Left cardiac atrium (tissue), 4 donors: ENCODE data around the gene TPPP3. TPM values are rescaled to one million over a fixed set of nuclear protein-coding genes. Genes with fewer than 3 reads are reported as not detected.

ENCODE experiments used
- ATAC-seq, 2 donors: fragments of 200-7000 bp; cut with Tn5 transposase; one replicate each; pipeline ENCODE4 v1.9.1; 2020; ENCODE audit warnings: mild to moderate bottlenecking in 2 of 2, moderate library complexity in 2 of 2
- DNase-seq: peaks from one replicate; pipeline ENCODE4 v3.0.0-alpha.2; 2020
- intact Hi-C, 2 donors: fragments of 100-400 bp; cut with DNase I; formaldehyde crosslinking; loops; one replicate each; pipeline versions ENCODE4 v1.14.1 to v1.15.1; 2022 to 2023
- total RNA-seq, 2 donors: library from RNA; stranded (reverse); fragmentation: NEBNext Ultra II Directional; extraction: Animal tissue kit (Norgen Biotek cat#: 25700); gene quantifications; one replicate each; pipeline ENCODE4 v1.2.1, GENCODE V29; 2021
- donor health status: DM: no; HTN: yes; CAD: no.
- donor health status: DM: no; HTN: yes; CAD: no; lungs with severe emphysema.
- donor health status: DM: yes; HTN: yes; CAD: no.
- donor health status: Dilated cardiomyopathy.

TPPP3 gene
- total RNA-seq, 2 donors from 2014 or later: 22.9 to 40.1 TPM

GRCh38 chr16:67395458-67396158, 2.3 kb upstream of the TPPP3 start:
- DNase-seq (no peak), ATAC-seq (no peak)
- intact Hi-C loops: loop anchor here in 1 of 2 donors (10.0 kb wide), 1 partner anchor 131 kb away; no protein-coding TSS in a partner anchor

- intact Hi-C loops: loop anchor here in 1 of 2 donors (10.0 kb wide), 1 partner anchor 130 kb away; no protein-coding TSS in a partner anchor
- DNase-seq (no peak), ATAC-seq (no peak)
Observed at GRCh38 chr16:67395105-67395457, 1.8 kb upstream of the TPPP3 start.

GRCh38 chr16:67394155-67395104, 1.1 kb upstream of the TPPP3 start:
- ATAC-seq: peak in 1 of 2 donors; percentile 5
- intact Hi-C loops: loop anchor here in 1 of 2 donors (10.0 kb wide), 1 partner anchor 130 kb away; no protein-coding TSS in a partner anchor
- DNase-seq: no peak

GRCh38 chr16:67393788-67394154, 473 bp upstream of the TPPP3 start:
- DNase-seq (no peak), ATAC-seq (peak in 1 of 2 donors; percentile 0)
- intact Hi-C loops: loop anchor here in 1 of 2 donors (10.0 kb wide), 1 partner anchor 129 kb away; no protein-coding TSS in a partner anchor

- intact Hi-C loops: loop anchor here in 1 of 2 donors (10.0 kb wide), 1 partner anchor 128 kb away; no protein-coding TSS in a partner anchor
- ATAC-seq (no peak), DNase-seq (no peak)
Observed at GRCh38 chr16:67392301-67393059, 818 bp downstream of the TPPP3 start.

- DNase-seq (peak; percentile 31), ATAC-seq (no peak)
- intact Hi-C loops: loop anchor here in 1 of 2 donors (10.0 kb wide), 1 partner anchor 127 kb away; no protein-coding TSS in a partner anchor
Observed at GRCh38 chr16:67391424-67392300, 1.6 kb downstream of the TPPP3 start.

- ATAC-seq (no peak), DNase-seq (no peak)
- intact Hi-C loops: loop anchor here in 1 of 2 donors (10.0 kb wide), 1 partner anchor 126 kb away; no protein-coding TSS in a partner anchor
Observed at GRCh38 chr16:67390816-67391423, 2.4 kb downstream of the TPPP3 start.

- intact Hi-C loops: loop anchor here in 1 of 2 donors (10.0 kb wide), 1 partner anchor 125 kb away; no protein-coding TSS in a partner anchor
- ATAC-seq (peak in 1 of 2 donors; percentile 3), DNase-seq (no peak)
Observed at GRCh38 chr16:67389911-67390815, 3.1 kb downstream of the TPPP3 start.

- DNase-seq: no peak
- ATAC-seq: no peak
- intact Hi-C loops: no loop called here
Observed at GRCh38 chr16:67388591-67388990, 4.7 kb downstream of the TPPP3 start.

- intact Hi-C loops: no loop called here
- DNase-seq (no peak), ATAC-seq (no peak)
Observed at GRCh38 chr16:67388191-67388590, 5.1 kb downstream of the TPPP3 start.

GRCh38 chr16:67387479-67388079, 5.7 kb downstream of the TPPP3 start:
- DNase-seq: no peak
- intact Hi-C loops: no loop called here
- ATAC-seq: no peak

- ATAC-seq (no peak), DNase-seq (no peak)
- intact Hi-C loops: no loop called here
Observed at GRCh38 chr16:67386861-67387455, 6.3 kb downstream of the TPPP3 start.

- ATAC-seq (no peak), DNase-seq (no peak)
- intact Hi-C loops: no loop called here
Observed at GRCh38 chr16:67384778-67385510, 8.4 kb downstream of the TPPP3 start.

GRCh38 chr16:67383284-67383683, 10.0 kb downstream of the TPPP3 start:
- ATAC-seq (no peak), DNase-seq (no peak)
- intact Hi-C loops: no loop called here

GRCh38 chr16:67378642-67379041, 14.7 kb downstream of the TPPP3 start:
- DNase-seq (no peak), ATAC-seq (no peak)
- intact Hi-C loops: no loop called here
